HEK293 (cell line): ENCODE data around the gene KLLN.

Experiments
- CTCF ChIP-seq: fragments of 450-650 bp; formaldehyde crosslinking; IDR thresholded peaks from 2 replicates; pipeline ENCODE4 v1.5.1; 2016; ENCODE audit warnings: missing biosample characterization, missing genetic modification characterization
- GLI2 ChIP-seq: fragments of 450-650 bp; formaldehyde crosslinking; IDR thresholded peaks from 2 replicates; pipeline ENCODE4; 2017; ENCODE audit warnings: missing biosample characterization, missing genetic modification characterization, low read depth, borderline replicate concordance
- ZNF529 ChIP-seq: fragments of 450-650 bp; formaldehyde crosslinking; IDR thresholded peaks from 2 replicates; pipeline ENCODE4 v1.5.1; 2017; ENCODE audit warnings: missing genetic modification characterization, missing biosample characterization; ENCODE audit not compliant: insufficient replicate concordance
- TF ChIP-seq, protein P1 (sequence below): fragments of 450-650 bp; formaldehyde crosslinking; IDR thresholded peaks from 2 replicates; pipeline ENCODE4 v1.5.1; 2016; ENCODE audit warnings: missing biosample characterization, missing genetic modification characterization
- TF ChIP-seq, protein P2 (sequence below): fragments of 450-650 bp; formaldehyde crosslinking; conservative IDR thresholded peaks from 2 replicates; pipeline ENCODE4 v1.5.1; 2016; ENCODE audit warnings: low read depth, missing biosample characterization, missing genetic modification characterization

DNA sequence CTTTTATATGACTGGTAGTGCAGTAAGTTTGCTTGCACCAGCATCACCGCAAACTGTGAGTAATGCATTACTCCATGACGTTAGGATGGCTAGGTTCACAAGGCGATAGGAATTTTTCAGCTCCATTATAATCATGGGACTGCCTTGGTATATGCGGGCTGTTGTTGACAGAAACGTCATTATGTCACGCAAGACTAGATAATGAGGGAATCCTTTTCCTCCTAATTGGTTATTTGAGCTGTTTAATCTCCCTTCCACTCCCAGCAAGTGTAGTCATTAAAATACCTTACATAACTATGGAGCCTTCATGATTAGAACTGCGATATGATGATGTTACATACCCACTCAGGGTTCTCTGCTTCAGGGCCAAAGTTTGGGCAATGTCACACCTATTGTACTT is 17.3 kb downstream of the KLLN start:
- no peak for TF ChIP-seq CTCF (tag by site-specific recombination)
- peak; percentile 97 for TF ChIP-seq GLI2 (tag by site-specific recombination)
- TF ChIP-seq, protein P1, sequence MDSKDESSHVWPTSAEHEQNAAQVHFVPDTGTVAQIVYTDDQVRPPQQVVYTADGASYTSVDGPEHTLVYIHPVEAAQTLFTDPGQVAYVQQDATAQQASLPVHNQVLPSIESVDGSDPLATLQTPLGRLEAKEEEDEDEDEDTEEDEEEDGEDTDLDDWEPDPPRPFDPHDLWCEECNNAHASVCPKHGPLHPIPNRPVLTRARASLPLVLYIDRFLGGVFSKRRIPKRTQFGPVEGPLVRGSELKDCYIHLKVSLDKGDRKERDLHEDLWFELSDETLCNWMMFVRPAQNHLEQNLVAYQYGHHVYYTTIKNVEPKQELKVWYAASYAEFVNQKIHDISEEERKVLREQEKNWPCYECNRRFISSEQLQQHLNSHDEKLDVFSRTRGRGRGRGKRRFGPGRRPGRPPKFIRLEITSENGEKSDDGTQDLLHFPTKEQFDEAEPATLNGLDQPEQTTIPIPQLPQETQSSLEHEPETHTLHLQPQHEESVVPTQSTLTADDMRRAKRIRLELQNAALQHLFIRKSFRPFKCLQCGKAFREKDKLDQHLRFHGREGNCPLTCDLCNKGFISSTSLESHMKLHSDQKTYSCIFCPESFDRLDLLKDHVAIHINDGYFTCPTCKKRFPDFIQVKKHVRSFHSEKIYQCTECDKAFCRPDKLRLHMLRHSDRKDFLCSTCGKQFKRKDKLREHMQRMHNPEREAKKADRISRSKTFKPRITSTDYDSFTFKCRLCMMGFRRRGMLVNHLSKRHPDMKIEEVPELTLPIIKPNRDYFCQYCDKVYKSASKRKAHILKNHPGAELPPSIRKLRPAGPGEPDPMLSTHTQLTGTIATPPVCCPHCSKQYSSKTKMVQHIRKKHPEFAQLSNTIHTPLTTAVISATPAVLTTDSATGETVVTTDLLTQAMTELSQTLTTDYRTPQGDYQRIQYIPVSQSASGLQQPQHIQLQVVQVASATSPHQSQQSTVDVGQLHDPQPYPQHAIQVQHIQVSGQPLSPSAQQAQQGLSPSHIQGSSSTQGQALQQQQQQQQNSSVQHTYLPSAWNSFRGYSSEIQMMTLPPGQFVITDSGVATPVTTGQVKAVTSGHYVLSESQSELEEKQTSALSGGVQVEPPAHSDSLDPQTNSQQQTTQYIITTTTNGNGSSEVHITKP (tag by site-specific recombination) = peak; percentile 87
- TF ChIP-seq, protein P2, sequence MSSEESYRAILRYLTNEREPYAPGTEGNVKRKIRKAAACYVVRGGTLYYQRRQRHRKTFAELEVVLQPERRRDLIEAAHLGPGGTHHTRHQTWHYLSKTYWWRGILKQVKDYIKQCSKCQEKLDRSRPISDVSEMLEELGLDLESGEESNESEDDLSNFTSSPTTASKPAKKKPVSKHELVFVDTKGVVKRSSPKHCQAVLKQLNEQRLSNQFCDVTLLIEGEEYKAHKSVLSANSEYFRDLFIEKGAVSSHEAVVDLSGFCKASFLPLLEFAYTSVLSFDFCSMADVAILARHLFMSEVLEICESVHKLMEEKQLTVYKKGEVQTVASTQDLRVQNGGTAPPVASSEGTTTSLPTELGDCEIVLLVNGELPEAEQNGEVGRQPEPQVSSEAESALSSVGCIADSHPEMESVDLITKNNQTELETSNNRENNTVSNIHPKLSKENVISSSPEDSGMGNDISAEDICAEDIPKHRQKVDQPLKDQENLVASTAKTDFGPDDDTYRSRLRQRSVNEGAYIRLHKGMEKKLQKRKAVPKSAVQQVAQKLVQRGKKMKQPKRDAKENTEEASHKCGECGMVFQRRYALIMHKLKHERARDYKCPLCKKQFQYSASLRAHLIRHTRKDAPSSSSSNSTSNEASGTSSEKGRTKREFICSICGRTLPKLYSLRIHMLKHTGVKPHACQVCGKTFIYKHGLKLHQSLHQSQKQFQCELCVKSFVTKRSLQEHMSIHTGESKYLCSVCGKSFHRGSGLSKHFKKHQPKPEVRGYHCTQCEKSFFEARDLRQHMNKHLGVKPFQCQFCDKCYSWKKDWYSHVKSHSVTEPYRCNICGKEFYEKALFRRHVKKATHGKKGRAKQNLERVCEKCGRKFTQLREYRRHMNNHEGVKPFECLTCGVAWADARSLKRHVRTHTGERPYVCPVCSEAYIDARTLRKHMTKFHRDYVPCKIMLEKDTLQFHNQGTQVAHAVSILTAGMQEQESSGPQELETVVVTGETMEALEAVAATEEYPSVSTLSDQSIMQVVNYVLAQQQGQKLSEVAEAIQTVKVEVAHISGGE (tag by site-specific recombination) = no peak
- TF ChIP-seq ZNF529 = no peak
